Sigmoid colon (tissue), 7 donors: ENCODE measurements around the gene LOXL3. TPM values are rescaled to one million over a fixed set of nuclear protein-coding genes. Genes with fewer than 3 reads are reported as not detected.
"Not testable (repeated sequence)": the region's sequence is repeated elsewhere in the genome, so short reads cannot be mapped to it uniquely, and the experiment has no call there.

Experiments used
- DNase-seq: peaks from one replicate; pipeline ENCODE4 v3.0.0-alpha.2; 2019
- H3K27ac ChIP-seq, 4 donors: fragments of 200-600 bp; sonication (generic); one replicate each; pipeline ENCODE4 v1.5.1; 2016 to 2019; ENCODE audit warnings: mild to moderate bottlenecking in 1 of 4
- H3K27me3 ChIP-seq, 3 donors: fragments of 200-600 bp; sonication (generic); one replicate each; pipeline ENCODE4 v1.5.1; 2019; ENCODE audit warnings: mild to moderate bottlenecking in 1 of 3
- H3K36me3 ChIP-seq, 4 donors: fragments of 200-600 bp; sonication (generic); one replicate each; pipeline ENCODE4 v1.5.1; 2016 to 2019
- H3K4me1 ChIP-seq, 4 donors: fragments of 200-600 bp; sonication (generic); one replicate each; pipeline ENCODE4 v1.5.1; 2017 to 2019
- H3K4me3 ChIP-seq, 4 donors: fragments of 200-600 bp; sonication (generic); one replicate each; pipeline ENCODE4 v1.5.1; 2017 to 2019; ENCODE audit warnings: mild to moderate bottlenecking in 2 of 4, moderate library complexity in 1 of 4
- H3K9me3 ChIP-seq, 4 donors: fragments of 200-600 bp in 3 of 4; sonication (generic) in 3 of 4; one replicate each; pipeline versions ENCODE4 v1.5.1 to v1.6.1; 2013 to 2019
- EP300 ChIP-seq, 4 donors: sonication (generic); formaldehyde crosslinking; IDR thresholded peaks; one replicate each; pipeline ENCODE4 v1.6.1; 2017; ENCODE audit warnings: antibody characterized with exemption in 4 of 4
- POLR2A ChIP-seq, 2 donors: fragments of 450-650 bp; IDR thresholded peaks; one replicate each; pipeline ENCODE4 v1.6.1; 2016; ENCODE audit warnings: antibody characterized with exemption in 2 of 2, mild to moderate bottlenecking in 2 of 2, moderate library complexity in 2 of 2
- POLR2AphosphoS5 ChIP-seq, 4 donors: sonication (generic); formaldehyde crosslinking; IDR thresholded peaks; one replicate each; pipeline ENCODE4 v1.6.1; 2017; ENCODE audit warnings: antibody characterized with exemption in 4 of 4
- WGBS, 2 donors: extraction: QIAGEN DNeasy Blood & Tissue Kit; methylation state at CpG; one replicate each; pipeline ENCODE4 v1.1.7; 2013; 5-methylcytosine and 5-hydroxymethylcytosine counted together
- intact Hi-C: fragments of 100-400 bp; cut with DNase I; formaldehyde crosslinking; loops from one replicate; pipeline ENCODE4 v1.15.1; 2023
- polyA plus RNA-seq, 3 donors: library from polyadenylated mRNA; stranded (reverse); fragments of 200-250 nt; gene quantifications; one replicate each; pipeline ENCODE4 v1.2.3, GENCODE V29; 2013
- total RNA-seq, 4 donors: library from RNA; depleted of rRNA; stranded (reverse); fragments of >200 nt; gene quantifications; one replicate each; pipeline ENCODE4 v1.1.0, GENCODE V29; 2016
- TF ChIP-seq, protein P1 (sequence below), 4 experiments: fragments of 450-650 bp in 3 of 4; fragments of 200-600 bp in 1 of 4; IDR thresholded peaks; one replicate each; pipeline ENCODE4 v1.5.1; 2016 to 2019; ENCODE audit warnings: antibody characterized with exemption in 4 of 4, mild to moderate bottlenecking in 3 of 4, moderate library complexity in 2 of 4
- donor health status: healthy with polysubstance abuse.
- donor health status: Bipolar disorder and iron deficiency.
- donor health status: healthy.

Gene LOXL3
- total and polyA plus RNA-seq, 7 donors = 0.60 to 7.9 (median 5.4) TPM

DNA sequence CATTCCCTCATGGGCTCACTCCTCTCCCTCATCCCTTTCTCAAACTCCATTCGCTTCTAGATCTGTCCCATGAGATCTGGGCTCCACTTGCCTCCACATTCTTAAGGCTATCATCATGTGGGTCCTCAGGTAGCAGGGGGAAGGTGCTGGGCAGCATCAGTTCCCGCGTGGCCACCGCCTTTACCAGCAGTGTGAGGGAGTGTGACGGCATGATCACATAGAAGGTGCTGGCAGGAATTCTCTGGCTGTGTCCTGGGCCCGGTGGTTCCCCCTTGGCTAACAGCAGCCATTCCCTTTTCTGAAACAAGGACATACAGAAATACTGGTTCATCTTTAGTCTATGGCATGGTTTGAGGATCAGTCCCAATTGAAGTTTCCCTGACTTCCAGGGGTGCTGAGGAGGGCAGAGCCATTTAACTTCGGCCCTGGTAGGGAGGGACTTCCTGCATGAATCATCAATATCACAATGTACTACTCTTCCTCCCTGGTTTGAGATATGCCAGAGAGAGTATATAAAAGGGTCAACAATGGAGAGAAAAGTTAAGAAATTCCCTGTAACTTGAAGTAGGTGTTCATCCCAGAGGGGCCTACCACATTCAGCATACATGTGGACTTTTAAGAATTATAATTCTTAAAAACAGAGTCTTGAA lies 8.5 kb upstream of the LOXL3 start:
- Histone ChIP-seq H3K9me3 (no peaks in the 10 kb centered on the region), H3K4me1 (peaks cover 0 to 9% (median 1%) of the 10 kb centered on the region in 4 donors), H3K36me3 (no peaks in the 10 kb centered on the region), H3K27me3 (peaks cover 0 to 8% (median 0%) of the 10 kb centered on the region in 3 donors), H3K27ac (no peak overlapping the region), H3K4me3 (no peak overlapping the region)
- no peak for DNase-seq
- 86 to 88% methylated on average over 7 of the region's 7 CpGs for WGBS, 2 donors
- intact Hi-C loops = no loop called here
- no peak for TF ChIP-seq POLR2AphosphoS5 (IDR thresholded peaks at IDR 0.05)
- TF ChIP-seq EP300 (IDR thresholded peaks at IDR 0.05) = no peak
- TF ChIP-seq POLR2A (IDR thresholded peaks at IDR 0.05) = no peak
- TF ChIP-seq, protein P1, sequence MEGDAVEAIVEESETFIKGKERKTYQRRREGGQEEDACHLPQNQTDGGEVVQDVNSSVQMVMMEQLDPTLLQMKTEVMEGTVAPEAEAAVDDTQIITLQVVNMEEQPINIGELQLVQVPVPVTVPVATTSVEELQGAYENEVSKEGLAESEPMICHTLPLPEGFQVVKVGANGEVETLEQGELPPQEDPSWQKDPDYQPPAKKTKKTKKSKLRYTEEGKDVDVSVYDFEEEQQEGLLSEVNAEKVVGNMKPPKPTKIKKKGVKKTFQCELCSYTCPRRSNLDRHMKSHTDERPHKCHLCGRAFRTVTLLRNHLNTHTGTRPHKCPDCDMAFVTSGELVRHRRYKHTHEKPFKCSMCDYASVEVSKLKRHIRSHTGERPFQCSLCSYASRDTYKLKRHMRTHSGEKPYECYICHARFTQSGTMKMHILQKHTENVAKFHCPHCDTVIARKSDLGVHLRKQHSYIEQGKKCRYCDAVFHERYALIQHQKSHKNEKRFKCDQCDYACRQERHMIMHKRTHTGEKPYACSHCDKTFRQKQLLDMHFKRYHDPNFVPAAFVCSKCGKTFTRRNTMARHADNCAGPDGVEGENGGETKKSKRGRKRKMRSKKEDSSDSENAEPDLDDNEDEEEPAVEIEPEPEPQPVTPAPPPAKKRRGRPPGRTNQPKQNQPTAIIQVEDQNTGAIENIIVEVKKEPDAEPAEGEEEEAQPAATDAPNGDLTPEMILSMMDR (IDR thresholded peaks at IDR 0.05) = no peak

DNA sequence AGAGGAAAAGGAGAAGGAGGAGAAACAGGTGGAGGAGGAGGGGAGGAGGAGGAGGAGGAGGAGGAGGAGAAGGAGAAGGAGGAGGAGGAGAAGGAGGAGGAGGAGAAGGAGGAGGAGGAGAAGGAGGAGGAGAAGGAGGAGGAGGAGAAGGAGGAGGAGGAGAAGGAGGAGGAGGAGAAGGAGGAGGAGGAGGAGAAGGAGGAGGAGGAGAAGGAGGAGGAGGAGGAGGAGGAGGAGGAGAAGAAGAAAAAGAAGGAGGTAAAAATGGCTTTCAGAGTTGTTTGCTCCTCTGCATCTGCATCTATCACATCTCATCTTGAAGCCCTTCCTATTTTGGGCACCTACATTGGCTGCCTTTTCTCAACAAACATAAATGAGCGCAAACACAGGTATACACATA lies 7.3 kb upstream of the LOXL3 start:
- H3K27ac ChIP-seq, intact Hi-C loops, DNase-seq, H3K27me3 ChIP-seq, H3K36me3 ChIP-seq, H3K4me3 ChIP-seq, H3K9me3 ChIP-seq, H3K4me1 ChIP-seq: not testable (repeated sequence)
- 95 to 98% methylated on average over 1 of the region's 1 CpG for WGBS, 2 donors

DNA sequence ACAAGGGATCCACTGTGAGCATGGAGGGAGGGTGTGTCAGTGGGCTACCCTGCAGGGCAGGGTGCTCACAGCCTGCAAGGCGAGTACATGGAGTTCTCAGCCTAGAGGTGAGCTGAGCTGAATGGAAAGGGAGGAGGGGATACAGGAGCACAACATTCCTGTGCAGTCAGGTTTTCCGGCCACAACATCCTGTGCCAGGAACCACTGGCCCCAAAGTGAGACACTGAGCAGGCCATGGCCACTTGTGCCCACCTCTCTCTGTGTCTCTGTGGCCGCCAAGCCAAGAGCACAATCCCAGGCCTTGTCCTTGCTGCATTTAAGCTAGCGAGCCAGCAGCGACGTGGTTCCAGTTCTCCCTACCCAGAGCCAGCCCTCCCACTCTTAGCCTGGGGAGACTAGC lies 6.8 kb upstream of the LOXL3 start:
- Histone ChIP-seq H3K27me3 (peaks cover 0 to 8% (median 0%) of the 10 kb centered on the region in 3 donors), H3K4me3 (no peak overlapping the region), H3K36me3 (no peaks in the 10 kb centered on the region), H3K4me1 (peaks cover 0 to 5% (median under 1%) of the 10 kb centered on the region in 4 donors), H3K9me3 (no peaks in the 10 kb centered on the region), H3K27ac (no peak overlapping the region)
- intact Hi-C loops = no loop called here
- DNase-seq = no peak
- TF ChIP-seq POLR2AphosphoS5 (IDR thresholded peaks at IDR 0.05) = no peak
- TF ChIP-seq EP300 (IDR thresholded peaks at IDR 0.05) = no peak
- no peak for TF ChIP-seq POLR2A (IDR thresholded peaks at IDR 0.05)
- TF ChIP-seq, protein P1 (IDR thresholded peaks at IDR 0.05) = no peak
- 78 to 84% methylated on average over 6 of the region's 6 CpGs for WGBS, 2 donors

DNA sequence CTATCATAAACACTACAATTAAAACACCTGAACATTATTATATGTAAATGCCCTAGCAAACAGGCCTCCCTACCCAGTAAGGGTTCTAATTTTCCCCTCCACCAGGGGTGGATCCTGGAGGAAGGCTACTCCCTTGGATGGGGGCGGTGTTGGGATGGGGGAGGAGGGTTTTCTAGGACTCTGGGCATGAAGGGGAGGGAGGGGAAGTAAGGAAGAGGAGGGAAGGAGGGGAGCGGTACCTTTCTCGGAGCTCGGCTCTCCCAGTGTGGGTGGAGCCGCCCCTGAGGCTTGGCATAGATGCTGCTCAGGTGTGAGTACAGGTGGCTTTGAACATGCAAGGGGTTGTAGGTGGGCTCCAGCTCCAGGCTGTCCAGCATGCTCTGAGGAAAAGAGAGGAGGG lies 6.2 kb upstream of the LOXL3 start:
- intact Hi-C loops = no loop called here
- Histone ChIP-seq H3K4me3 (no peak overlapping the region), H3K4me1 (peaks cover 0 to 11% (median 5%) of the 10 kb centered on the region in 4 donors), H3K36me3 (no peaks in the 10 kb centered on the region), H3K9me3 (no peaks in the 10 kb centered on the region), H3K27ac (no peak overlapping the region), H3K27me3 (peaks cover 0 to 8% (median 0%) of the 10 kb centered on the region in 3 donors)
- 18 to 54% methylated on average over 5 of the region's 5 CpGs for WGBS, 2 donors
- TF ChIP-seq, protein P1 (IDR thresholded peaks at IDR 0.05) = no peak
- TF ChIP-seq POLR2A (IDR thresholded peaks at IDR 0.05) = no peak
- no peak for TF ChIP-seq EP300 (IDR thresholded peaks at IDR 0.05)
- TF ChIP-seq POLR2AphosphoS5 (IDR thresholded peaks at IDR 0.05) = no peak
- DNase-seq = no peak

DNA sequence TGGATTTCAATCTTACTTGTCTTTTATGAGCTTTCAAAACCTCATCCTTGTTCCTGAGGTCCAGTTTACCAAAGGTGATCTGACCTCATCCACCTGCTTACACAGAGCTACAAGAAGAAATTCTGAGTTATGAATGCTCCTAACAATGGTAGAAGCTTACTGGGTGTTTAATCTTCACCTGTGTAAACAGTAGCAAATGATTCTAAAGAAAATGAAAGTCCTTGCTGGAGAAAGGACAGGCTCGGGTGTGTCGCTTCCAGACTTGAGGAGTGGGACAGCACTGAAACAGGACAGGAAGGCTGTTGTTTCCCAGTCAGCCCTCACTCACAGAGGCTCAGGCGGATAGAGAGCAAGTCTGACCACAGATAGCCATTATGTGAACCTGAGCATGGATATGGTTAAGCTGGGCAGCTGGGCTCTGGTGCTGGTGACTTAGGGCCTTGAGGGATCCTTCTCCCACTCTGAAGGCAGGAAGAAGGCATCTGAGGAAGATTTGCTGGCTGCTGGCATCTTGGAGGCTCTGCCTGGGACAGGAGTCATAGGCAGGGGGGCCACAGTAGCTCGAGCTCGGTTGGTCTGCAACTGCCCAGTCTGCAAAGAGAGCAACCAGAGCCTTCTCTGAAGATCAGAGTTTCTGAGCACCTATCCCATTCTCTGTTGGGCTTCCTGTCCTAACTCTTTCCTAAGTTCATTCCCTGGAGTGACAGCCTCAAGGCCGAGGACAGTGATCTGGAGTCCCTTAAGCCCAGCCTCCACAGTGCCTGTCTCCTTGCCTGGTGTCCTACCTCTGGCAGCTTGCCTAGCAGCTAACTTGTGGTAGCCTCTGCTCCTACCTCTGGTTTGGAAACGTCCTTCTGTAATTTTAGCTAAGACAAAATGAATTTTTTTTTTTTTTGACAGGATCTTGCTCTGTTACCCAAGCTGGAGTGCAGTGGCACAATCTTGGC lies 4.8 kb upstream of the LOXL3 start:
- Histone ChIP-seq H3K4me3 (no peak overlapping the region), H3K27me3 (peaks cover 0 to 8% (median 0%) of the 10 kb centered on the region in 3 donors), H3K9me3 (no peaks in the 10 kb centered on the region), H3K27ac (no peak overlapping the region), H3K4me1 (peaks cover 0 to 13% (median 7%) of the 10 kb centered on the region in 4 donors), H3K36me3 (no peaks in the 10 kb centered on the region)
- no peak for DNase-seq
- WGBS, 2 donors = 32 to 68% methylated on average over 7 of the region's 7 CpGs
- intact Hi-C loops = no loop called here
- no peak for TF ChIP-seq POLR2A (IDR thresholded peaks at IDR 0.05)
- no peak for TF ChIP-seq POLR2AphosphoS5 (IDR thresholded peaks at IDR 0.05)
- TF ChIP-seq, protein P1 (IDR thresholded peaks at IDR 0.05) = no peak
- no peak for TF ChIP-seq EP300 (IDR thresholded peaks at IDR 0.05)
